SJCRH30 (cell line): ENCODE measurements around the gene ZNF814. TPM values are rescaled to one million over a fixed set of nuclear protein-coding genes. Genes with fewer than 3 reads are reported as not detected.
"Not testable (repeated sequence)": the region's sequence is repeated elsewhere in the genome, so short reads cannot be mapped to it uniquely, and the experiment has no call there.

ENCODE experiments used
- DNase-seq, 2 experiments: peaks; one replicate each; pipeline ENCODE4 v3.0.0-alpha.2; 2015 to 2020
- H3K27ac ChIP-seq: fragments of 250-450 bp; sonication (Bioruptor Pico); 2 replicates; pipeline ENCODE4 v1.5.1; 2020; ENCODE audit warnings: mild to moderate bottlenecking, moderate library complexity
- H3K27me3 ChIP-seq: fragments of 250-450 bp; sonication (Bioruptor Pico); 2 replicates; pipeline ENCODE4 v1.5.1; 2020; ENCODE audit warnings: mild to moderate bottlenecking, moderate library complexity
- H3K36me3 ChIP-seq: fragments of 250-450 bp; sonication (Bioruptor Pico); 2 replicates; pipeline ENCODE4 v1.5.1; 2020; ENCODE audit warnings: mild to moderate bottlenecking, moderate library complexity
- H3K4me1 ChIP-seq: fragments of 250-450 bp; sonication (Bioruptor Pico); 2 replicates; pipeline ENCODE4 v1.5.1; 2020; ENCODE audit warnings: mild to moderate bottlenecking, moderate library complexity
- H3K4me3 ChIP-seq: fragments of 250-450 bp; sonication (Bioruptor Pico); 2 replicates; pipeline ENCODE4 v1.5.1; 2020; ENCODE audit warnings: mild to moderate bottlenecking, moderate library complexity
- H3K9me3 ChIP-seq: fragments of 250-450 bp; sonication (Bioruptor Pico); replicated peaks from 2 replicates; pipeline ENCODE4 v1.5.1; 2020; ENCODE audit warnings: mild to moderate bottlenecking, moderate library complexity
- total RNA-seq: library from RNA; depleted of rRNA; stranded (reverse); fragments of >200 nt; shearing (Covaris generic); gene quantifications from 2 replicates; pipeline ENCODE4 v1.2.3, GENCODE V29; 2014

The ZNF814 gene
- total RNA-seq, 1 experiment from 2014 or later: 14.2 TPM

DNA sequence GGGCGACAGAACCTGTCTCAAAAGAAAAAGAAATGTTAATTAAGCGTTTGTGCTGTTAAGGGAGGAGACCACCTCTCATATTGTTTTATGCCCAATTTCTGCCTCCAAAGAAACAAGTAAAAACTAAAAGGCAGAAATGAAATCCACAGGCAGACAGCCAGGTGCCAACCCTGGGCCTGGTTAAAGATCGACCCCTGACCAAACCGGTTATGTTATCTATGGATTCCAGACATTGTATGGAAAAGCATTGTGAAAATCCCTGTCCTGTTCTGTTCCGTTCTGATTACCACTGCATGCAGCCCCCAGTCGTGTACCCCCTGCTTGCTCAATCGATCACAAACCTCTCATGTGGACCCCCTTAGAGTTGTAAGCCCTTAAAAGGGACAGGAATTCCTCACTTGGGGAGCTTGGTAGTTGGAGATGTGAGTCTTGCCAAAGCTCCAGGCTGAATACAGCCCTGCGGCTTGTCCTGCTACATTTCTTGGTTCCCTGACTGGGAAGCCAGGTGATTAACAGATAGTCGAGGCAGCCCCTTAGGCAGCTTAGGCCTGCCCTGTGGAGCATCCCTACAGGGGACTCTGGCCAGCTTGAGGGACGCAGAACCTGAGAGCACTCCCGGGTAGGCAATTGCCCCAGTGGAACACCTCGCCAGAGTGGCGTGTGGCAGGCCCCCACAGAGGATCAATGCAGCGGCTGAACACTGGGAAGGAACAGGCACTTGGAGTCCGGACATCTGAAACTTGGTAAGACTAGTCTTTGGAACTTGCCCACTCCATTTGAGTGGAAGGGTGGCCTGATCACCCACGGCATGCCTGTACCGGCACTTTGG, 73.4 kb downstream of the ZNF814 start:
- Histone ChIP-seq H3K4me1 (no peaks in the 10 kb centered on the region), H3K27ac (no peak overlapping the region; the same call in 1 of the 2 replicates), H3K4me3 (peak overlapping the region; percentile 73), H3K27me3 (no peaks in the 10 kb centered on the region), H3K9me3 (no peaks in the 10 kb centered on the region), H3K36me3 (no peaks in the 10 kb centered on the region)
- no peak for DNase-seq

DNA sequence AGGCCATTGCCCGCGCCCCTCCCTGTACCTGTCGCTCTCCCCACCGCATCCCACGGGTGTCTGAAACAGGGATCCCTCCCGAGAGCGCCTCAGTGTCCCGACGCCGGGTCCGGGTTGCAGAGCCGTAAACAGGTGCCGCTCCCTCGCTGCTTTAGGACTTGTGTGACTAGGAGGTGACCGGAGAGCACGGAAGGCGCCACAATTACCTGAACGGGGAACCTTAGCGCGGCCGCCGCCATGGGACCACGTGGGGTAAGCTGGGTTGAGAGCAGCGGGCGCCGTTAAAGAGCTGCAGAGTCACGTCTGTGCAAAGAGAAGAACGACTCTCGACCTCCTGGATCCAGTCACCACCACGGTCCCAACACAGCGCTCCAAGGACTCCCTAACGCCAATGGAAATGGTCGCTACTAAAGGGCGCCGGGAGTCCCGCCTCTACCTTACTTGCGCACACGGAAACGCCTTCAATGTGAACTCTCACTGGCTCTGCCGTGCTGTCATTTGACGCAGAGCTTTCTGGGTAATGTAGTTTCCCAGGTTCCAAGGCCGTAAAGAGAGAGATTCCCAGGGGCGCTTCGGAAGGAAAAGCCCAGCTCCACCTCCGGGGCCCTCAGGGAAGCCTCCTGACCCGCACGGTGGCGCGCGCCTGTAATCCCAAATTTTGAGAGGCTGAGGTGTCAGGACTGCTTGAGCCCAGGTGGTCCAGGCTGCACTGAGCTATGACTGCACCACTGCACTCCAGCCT, 74.2 kb downstream of the ZNF814 start, which contains the start of gene ZNF552:
TSS of gene ZNF552 (minus strand) at position 409 of the 742 bp plus-strand sequence. CDS start at position 239, 170 bp downstream.
- peak within 1 kb of the TSS; percentile 73 for H3K4me3 ChIP-seq
- no peaks in the 10 kb centered on the region for H3K4me1 ChIP-seq
- DNase-seq: peak; percentile 85 to 94
- no peak within 1 kb of the TSS; the same call in 1 of the 2 replicates for H3K27ac ChIP-seq
- no peaks in the 10 kb centered on the region for H3K9me3 ChIP-seq
- no peaks in the 10 kb centered on the region for H3K27me3 ChIP-seq
- H3K36me3 ChIP-seq: peaks cover 4% of the 10 kb centered on the region; the same call in 1 of the 2 replicates

- Histone ChIP-seq H3K27ac (no peak overlapping the region), H3K4me3 (peak overlapping the region; percentile 73), H3K36me3 (peaks cover 9% of the 10 kb centered on the region; the same call in 1 of the 2 replicates), H3K9me3 (no peaks in the 10 kb centered on the region), H3K27me3 (no peaks in the 10 kb centered on the region), H3K4me1 (no peaks in the 10 kb centered on the region)
- no peak for DNase-seq
These were observed 74.8 kb downstream of the ZNF814 start for GRCh38 chr19:57813919-57814504.

- not testable (repeated sequence) for DNase-seq, H3K9me3 ChIP-seq, H3K27ac ChIP-seq, H3K4me1 ChIP-seq, H3K4me3 ChIP-seq, H3K27me3 ChIP-seq
- H3K36me3 ChIP-seq: peaks cover 12% of the 10 kb centered on the region
These were observed 75.6 kb downstream of the ZNF814 start for GRCh38 chr19:57812975-57813820.

GRCh38 chr19:57812226-57812625, 76.6 kb downstream of the ZNF814 start:
- Histone ChIP-seq H3K4me3 (no peak overlapping the region), H3K27me3 (no peaks in the 10 kb centered on the region), H3K9me3 (no peaks in the 10 kb centered on the region), H3K27ac (no peak overlapping the region), H3K4me1 (no peaks in the 10 kb centered on the region), H3K36me3 (peaks cover 17% of the 10 kb centered on the region)
- no peak for DNase-seq

DNA sequence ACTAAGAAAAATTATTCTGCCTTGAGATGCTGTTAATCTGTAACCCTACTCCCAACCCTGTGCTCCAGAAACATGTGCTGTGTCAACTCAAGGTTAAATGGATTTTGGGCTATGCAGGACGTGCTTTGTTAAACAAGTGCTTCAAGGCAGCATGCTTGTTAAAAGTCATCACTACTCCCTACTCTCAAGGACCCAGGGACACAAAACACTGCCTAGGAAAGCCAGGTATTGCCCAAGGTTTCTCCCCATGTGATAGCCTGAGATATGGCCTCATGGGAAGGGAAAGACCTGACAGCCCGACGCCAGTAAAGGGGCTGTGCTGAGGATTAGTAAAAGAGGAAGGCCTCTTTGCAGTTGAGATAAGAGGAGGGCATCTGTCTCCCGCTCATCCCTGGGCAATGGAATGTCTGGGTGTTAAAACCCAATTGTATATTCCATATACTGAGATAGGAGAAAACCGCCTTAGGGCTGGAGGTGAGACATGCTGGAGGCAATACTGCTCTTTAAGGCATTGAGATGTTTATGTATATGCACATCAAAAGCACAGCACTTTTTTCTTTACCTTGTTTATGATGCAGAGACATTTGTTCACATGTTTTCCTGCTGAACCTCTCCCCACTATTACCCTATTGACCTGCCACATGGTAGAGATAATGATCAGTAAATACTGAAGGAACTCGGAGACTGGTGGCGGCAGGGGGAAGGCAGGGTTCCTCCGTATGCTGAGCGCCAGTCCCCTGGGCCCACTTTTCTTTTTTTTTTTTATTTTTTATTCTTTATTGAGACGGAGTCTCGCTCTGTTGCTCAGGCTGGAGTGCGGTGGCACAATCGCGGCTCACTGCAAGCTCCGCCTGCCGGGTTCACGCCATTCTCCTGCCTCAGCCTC, 78.2 kb downstream of the ZNF814 start:
- H3K4me1 ChIP-seq, DNase-seq, H3K27ac ChIP-seq, H3K4me3 ChIP-seq, H3K27me3 ChIP-seq, H3K9me3 ChIP-seq: not testable (repeated sequence)
- H3K36me3 ChIP-seq: peaks cover 26% of the 10 kb centered on the region

- Histone ChIP-seq H3K27ac (no peak overlapping the region), H3K36me3 (peaks cover 30% of the 10 kb centered on the region), H3K9me3 (no peaks in the 10 kb centered on the region), H3K27me3 (no peaks in the 10 kb centered on the region), H3K4me1 (no peaks in the 10 kb centered on the region), H3K4me3 (no peak overlapping the region)
- DNase-seq: no peak
These were observed 81.3 kb downstream of the ZNF814 start for GRCh38 chr19:57807541-57807940.

GRCh38 chr19:57803594-57804325, 85.1 kb downstream of the ZNF814 start:
- Histone ChIP-seq H3K27ac (no peak overlapping the region), H3K36me3 (peaks cover 24% of the 10 kb centered on the region), H3K9me3 (no peaks in the 10 kb centered on the region), H3K27me3 (no peaks in the 10 kb centered on the region), H3K4me1 (no peaks in the 10 kb centered on the region), H3K4me3 (no peak overlapping the region)
- no peak for DNase-seq

GRCh38 chr19:57803265-57803593, 85.6 kb downstream of the ZNF814 start:
- H3K4me3 ChIP-seq: no peak overlapping the region
- no peak overlapping the region for H3K27ac ChIP-seq
- H3K27me3 ChIP-seq: no peaks in the 10 kb centered on the region
- no peaks in the 10 kb centered on the region for H3K4me1 ChIP-seq
- DNase-seq: no peak
- H3K9me3 ChIP-seq: no peaks in the 10 kb centered on the region
- H3K36me3 ChIP-seq: peaks cover 21% of the 10 kb centered on the region

- H3K9me3 ChIP-seq: no peaks in the 10 kb centered on the region
- no peaks in the 10 kb centered on the region for H3K27me3 ChIP-seq
- H3K4me3 ChIP-seq: no peak overlapping the region
- peaks cover 16% of the 10 kb centered on the region for H3K36me3 ChIP-seq
- H3K4me1 ChIP-seq: no peaks in the 10 kb centered on the region
- no peak for DNase-seq
- H3K27ac ChIP-seq: no peak overlapping the region
These were observed 86.6 kb downstream of the ZNF814 start for GRCh38 chr19:57802269-57802668.

GRCh38 chr19:57800696-57801095, 88.1 kb downstream of the ZNF814 start:
- Histone ChIP-seq H3K9me3 (no peaks in the 10 kb centered on the region), H3K36me3 (peaks cover 10% of the 10 kb centered on the region; the same call in 1 of the 2 replicates), H3K4me3 (no peak overlapping the region), H3K27me3 (no peaks in the 10 kb centered on the region), H3K27ac (no peak overlapping the region), H3K4me1 (no peaks in the 10 kb centered on the region)
- no peak for DNase-seq
